Glomerular visceral epithelial cell (primary cell): ENCODE data around the gene MEIOB.
"Not testable (repeated sequence)": the region's sequence is repeated elsewhere in the genome, so short reads cannot be mapped to it uniquely, and the experiment has no call there.

ENCODE experiments used
- DNase-seq: peaks from one replicate; pipeline ENCODE4 v3.0.0-alpha.2; 2016; ENCODE audit errors: extremely low spot score

Gene MEIOB

GRCh38 chr16:1815461-1815860 is 56.5 kb downstream of the MEIOB start:
- no peak for DNase-seq

- DNase-seq = no peak
Observed at GRCh38 chr16:1812732-1813163, 59.2 kb downstream of the MEIOB start.

GRCh38 chr16:1810536-1810935 is 61.4 kb downstream of the MEIOB start:
- no peak for DNase-seq

- no peak for DNase-seq
Observed at GRCh38 chr16:1810106-1810505, 61.9 kb downstream of the MEIOB start.

- DNase-seq = no peak
Observed at GRCh38 chr16:1809281-1809801, 62.6 kb downstream of the MEIOB start.

- no peak for DNase-seq
Observed at GRCh38 chr16:1808691-1809090, 63.3 kb downstream of the MEIOB start.

- no peak for DNase-seq
Observed at GRCh38 chr16:1807626-1808025, 64.3 kb downstream of the MEIOB start.

- DNase-seq = no peak
Observed at GRCh38 chr16:1800701-1801100, 71.3 kb downstream of the MEIOB start.

GRCh38 chr16:1799263-1799662 is 72.7 kb downstream of the MEIOB start:
- not testable (repeated sequence) for DNase-seq

- DNase-seq = no peak
Observed at GRCh38 chr16:1794908-1795666, 76.9 kb downstream of the MEIOB start.

- no peak for DNase-seq
Observed at GRCh38 chr16:1794221-1794871, 77.6 kb downstream of the MEIOB start.

GRCh38 chr16:1793578-1794220 is 78.3 kb downstream of the MEIOB start, which contains the start of gene IGFALS:
Gene IGFALS (minus strand): TSS chr16:1793705. CDS start chr16:1793652, 53 bp downstream.
- DNase-seq = no peak

- DNase-seq = no peak
Observed at GRCh38 chr16:1792836-1793577, 79.0 kb downstream of the MEIOB start.

- DNase-seq = no peak
Observed at GRCh38 chr16:1791943-1792812, 79.8 kb downstream of the MEIOB start.

- no peak for DNase-seq
Observed at GRCh38 chr16:1791256-1791942, 80.6 kb downstream of the MEIOB start.

- DNase-seq = no peak
Observed at GRCh38 chr16:1790611-1791255, 81.2 kb downstream of the MEIOB start.

- no peak for DNase-seq
Observed at GRCh38 chr16:1790261-1790610, 81.7 kb downstream of the MEIOB start.

GRCh38 chr16:1789643-1790045 is 82.3 kb downstream of the MEIOB start:
- DNase-seq = no peak

- no peak for DNase-seq
Observed at GRCh38 chr16:1788708-1789100, 83.3 kb downstream of the MEIOB start.
